HG02938 (cell line): ENCODE data around the gene SLC29A4.
"Not testable (repeated sequence)": the region's sequence is repeated elsewhere in the genome, so short reads cannot be mapped to it uniquely, and the experiment has no call there.

Source experiments
- ATAC-seq: cut with Tn5 transposase; IDR thresholded peaks from one replicate; pipeline ENCODE4 v1.9.1; 2021; ENCODE audit warnings: mild to moderate bottlenecking, moderate library complexity; ENCODE audit not compliant: unreplicated experiment

SLC29A4 gene

GRCh38 chr7:5320802-5321396, 38.2 kb downstream of the SLC29A4 start:
- ATAC-seq, result no peak

GRCh38 chr7:5322621-5323410, 40.1 kb downstream of the SLC29A4 start:
- no peak for ATAC-seq

- ATAC-seq, result not testable (repeated sequence)
Observed at GRCh38 chr7:5323800-5324781, 41.3 kb downstream of the SLC29A4 start.

DNA sequence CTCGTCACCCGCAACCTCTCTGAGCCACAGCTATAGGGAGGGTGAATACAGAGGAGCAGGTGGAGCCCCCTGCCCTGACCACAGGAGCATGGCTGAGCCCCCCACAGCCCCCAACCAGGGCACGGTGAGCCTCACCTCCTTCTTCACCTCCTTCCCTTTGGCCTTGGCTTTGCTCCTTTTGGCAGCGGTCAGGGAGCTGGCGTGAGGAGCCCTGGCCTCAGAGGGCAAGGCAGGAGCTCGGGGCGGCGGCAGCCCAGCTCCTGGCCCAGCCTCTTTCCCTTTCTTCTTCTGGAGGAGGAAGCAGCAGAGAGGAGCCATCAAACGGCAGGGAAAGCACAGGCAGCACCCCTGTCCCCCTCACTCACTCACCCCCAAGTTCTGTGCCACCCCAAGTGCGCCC, 42.2 kb downstream of the SLC29A4 start:
- ATAC-seq, result no peak

- no peak for ATAC-seq
Observed at GRCh38 chr7:5330288-5330687, 47.5 kb downstream of the SLC29A4 start.

GRCh38 chr7:5332579-5332978, 49.8 kb downstream of the SLC29A4 start:
- no peak for ATAC-seq

DNA sequence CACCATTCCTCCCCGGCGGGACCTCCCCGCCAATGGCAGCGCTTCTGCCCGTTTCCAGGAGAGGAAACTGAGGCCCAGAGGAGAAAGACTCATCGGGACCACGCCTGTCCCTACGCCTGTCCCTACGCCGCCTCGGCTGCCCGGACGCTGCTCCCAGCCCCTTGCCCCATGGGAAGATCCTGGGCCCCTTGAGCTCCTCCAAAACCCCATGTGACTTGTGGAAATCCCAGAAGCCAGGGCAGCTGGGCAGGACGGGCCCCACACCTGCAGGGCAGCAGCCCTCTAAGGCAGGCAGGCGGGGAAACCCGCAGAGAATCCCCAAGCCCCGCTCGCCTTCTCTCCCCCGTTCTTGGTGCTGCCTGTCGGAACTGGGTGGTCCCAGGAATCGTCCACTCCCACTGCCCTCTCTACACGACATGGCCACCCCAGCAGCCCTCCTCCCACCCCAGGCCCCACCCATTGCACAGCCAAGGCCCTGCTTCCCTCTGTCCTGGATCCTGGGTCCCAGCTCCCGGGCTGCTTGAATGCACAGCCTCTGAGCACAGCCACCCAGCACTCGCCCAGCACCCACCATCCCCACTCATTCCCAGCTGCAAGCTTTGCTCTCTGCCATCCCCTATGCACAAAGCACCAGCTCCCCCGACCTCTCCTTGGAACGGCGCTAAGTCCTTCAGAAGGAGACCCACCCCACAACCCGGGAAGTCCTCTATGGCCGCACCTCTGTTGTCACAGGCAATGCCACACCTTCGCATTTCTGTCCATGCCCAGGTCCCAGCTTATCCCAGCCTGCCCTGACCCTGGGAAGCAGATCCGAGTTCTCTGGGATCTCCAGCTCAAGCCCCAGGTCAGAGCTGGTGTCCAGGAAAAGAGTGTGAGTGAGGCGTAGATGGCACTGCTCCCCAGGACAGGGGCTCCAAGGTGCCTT, 50.6 kb downstream of the SLC29A4 start:
- no peak for ATAC-seq

DNA sequence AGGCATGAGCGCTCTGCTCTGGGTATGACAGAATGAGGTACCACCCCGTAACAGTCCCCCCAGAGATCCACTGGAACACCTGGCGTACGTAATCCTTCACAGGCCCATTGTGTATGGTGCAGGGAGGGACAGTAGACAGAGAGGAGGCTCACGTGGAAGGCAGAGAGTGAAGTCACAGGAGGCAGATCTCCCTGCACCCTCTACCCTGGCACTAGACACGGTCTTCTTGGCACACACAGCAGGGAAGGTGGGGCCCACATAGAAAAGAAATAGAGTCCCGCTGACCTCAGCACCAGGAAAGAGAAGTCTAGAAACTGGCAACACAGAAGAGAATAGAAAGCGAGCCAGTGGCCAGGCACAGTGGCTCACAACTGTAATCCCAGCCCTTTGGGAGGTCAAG, 51.9 kb downstream of the SLC29A4 start:
- ATAC-seq, result no peak

DNA sequence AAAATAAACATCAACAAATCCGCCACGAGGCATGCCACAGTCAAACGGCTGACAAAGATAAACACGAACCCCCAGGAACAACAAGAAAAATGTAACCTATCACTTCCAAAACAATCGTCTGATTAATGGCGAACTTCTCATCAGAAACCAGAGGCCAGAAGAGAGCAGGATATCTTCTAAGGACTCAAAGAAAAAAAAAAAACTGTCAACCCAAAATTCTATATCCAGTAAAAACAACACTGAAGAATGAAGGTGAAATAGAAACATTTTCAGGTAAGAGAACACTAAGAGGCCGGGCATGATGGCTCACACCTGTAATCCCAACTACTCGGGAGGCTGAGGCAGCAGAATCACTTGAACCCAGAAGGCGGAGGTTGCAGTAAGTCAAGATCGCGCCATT, 54.3 kb downstream of the SLC29A4 start:
- ATAC-seq, result no peak

DNA sequence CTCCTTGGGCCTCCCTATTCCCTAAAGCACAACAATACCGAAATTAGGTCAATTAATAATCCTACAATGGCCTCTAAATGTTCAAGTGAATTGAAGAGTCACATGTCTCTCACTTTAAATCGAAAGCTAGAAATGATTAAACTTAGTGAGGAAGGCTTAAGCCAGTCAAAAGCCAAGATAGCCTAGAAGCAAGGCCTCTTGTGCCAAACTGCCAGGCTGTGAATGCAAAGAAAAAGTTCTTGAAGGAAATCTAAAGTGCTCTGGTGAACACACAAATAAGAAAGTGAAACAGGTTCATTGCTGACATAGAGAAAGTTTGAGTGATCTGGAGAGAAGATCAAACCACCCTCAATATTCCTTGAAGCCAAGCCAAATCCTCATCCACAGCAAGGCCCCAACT, 57.2 kb downstream of the SLC29A4 start:
- ATAC-seq, result no peak

DNA sequence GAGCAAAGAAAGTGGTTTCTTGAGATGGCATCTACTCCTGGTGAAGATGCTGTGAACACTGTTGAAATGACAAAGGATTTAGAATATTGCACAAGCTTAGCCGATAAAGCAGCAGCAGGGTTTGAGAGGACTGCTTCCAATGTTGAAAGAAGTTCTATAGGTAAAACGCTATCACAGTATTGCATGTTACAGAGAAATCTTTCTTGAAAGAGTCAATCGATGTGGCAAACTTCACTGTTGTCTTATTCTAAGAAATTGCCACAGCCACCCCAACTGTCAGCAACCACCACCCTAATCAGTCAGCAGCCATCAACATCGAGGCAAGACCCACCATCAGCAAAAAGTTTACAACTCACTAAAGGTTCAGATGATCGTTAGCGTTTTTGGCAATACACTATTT, 59.9 kb downstream of the SLC29A4 start:
- ATAC-seq, result no peak

- no peak for ATAC-seq
Observed at GRCh38 chr7:5343884-5344283, 61.1 kb downstream of the SLC29A4 start.

- no peak for ATAC-seq
Observed at GRCh38 chr7:5344342-5344741, 61.6 kb downstream of the SLC29A4 start.

- no peak for ATAC-seq
Observed at GRCh38 chr7:5345171-5345570, 62.4 kb downstream of the SLC29A4 start.

DNA sequence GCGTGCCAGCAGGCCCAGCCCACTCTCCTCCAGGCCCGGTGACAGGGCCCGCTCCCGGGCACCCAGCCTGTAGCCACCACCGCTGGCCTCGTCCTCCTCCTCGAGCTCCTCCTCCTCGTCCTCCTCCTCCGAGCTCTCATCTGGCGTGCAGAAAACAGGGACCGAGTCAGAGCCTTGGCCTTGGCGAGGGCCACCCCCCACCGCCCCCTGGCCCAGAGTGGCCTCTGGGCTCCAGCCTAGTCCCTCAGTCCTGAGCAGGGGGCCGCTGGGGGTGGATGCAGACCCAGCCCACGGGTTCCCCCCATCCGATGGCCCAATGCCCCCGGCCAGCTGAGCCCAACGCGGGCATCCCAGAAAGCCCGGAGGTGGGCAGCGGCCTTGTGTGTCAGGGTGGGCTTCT, 62.9 kb downstream of the SLC29A4 start:
- no peak for ATAC-seq

- no peak for ATAC-seq
Observed at GRCh38 chr7:5348134-5349004, 65.6 kb downstream of the SLC29A4 start.

DNA sequence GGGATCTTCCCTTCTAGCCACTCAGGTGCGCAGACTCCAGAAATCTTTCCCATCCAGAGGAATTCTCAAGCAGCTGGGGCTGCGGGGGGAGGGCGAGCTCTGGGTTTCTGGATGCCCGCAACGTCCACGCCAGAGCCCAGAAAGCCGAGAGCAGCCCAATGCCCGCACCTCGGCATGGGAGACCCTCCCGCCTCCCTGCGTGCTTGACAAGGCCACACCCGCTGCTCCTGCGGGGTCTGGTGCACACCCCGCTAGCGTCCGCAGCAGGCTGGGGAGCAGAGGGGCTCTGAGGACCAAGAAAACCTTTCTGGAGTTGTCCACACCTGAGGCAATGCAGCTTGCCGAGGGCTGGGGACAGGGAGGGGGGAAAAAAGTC, 66.2 kb downstream of the SLC29A4 start:
- ATAC-seq, result no peak

DNA sequence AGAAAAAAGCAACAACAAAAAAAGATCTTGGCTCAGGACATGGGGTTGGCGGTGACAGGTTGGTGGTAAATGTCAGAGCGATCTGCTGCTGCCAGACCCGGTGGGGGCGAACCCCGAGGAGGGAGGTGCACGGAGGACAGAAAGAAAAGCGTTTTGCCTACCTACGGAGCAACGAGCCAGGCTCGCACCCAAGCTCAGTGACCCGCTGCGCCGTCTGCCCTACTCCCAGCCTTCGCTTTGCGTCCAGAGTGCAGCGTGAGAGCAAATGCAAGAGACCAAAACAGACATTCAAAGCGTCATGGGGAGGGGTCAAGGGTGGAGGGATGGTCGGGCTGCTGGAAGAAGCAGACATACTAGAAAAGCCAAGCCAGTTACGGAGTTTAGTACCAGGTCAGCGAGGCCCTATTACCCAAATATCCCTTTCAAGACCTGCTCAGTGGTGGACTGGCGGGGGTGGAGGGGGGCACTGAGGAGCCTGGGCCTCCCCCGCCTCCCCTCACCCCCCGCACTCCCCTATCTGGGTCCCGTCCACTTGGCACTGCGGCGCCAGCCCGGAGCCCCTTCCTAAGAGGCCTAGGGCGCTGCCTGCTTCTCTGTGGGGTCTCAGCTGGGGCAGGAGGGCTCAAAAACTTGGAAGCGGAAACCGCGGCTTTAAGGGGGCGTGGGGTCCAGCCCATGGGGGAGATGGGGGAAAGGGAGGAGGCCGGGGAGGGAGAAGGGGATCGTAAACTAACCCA, 66.9 kb downstream of the SLC29A4 start:
- no peak for ATAC-seq

- ATAC-seq, result no peak
Observed at GRCh38 chr7:5350174-5350463, 67.4 kb downstream of the SLC29A4 start.
